ENCODE results near the gene CFAP77. TPM values are rescaled to one million over a fixed set of nuclear protein-coding genes. Genes with fewer than 3 reads are reported as not detected.

CFAP77 gene
- total RNA-seq, 1 experiment from 2014 or later: not detected

GRCh38 chr9:132424857-132425674, 15.1 kb downstream of the CFAP77 start:
- Histone ChIP-seq H4K20me1 (ENCODE audit: insufficient read depth, low read depth, low read length) (no peaks in the 10 kb centered on the region), H3K9me3 (ENCODE audit: low read length) (no peaks in the 10 kb centered on the region), H3K27me3 (ENCODE audit: low read length) (no peaks in the 10 kb centered on the region), H3K4me1 (ENCODE audit: low read length) (peaks cover 42% of the 10 kb centered on the region), H3K36me3 (ENCODE audit: insufficient read depth, low read length) (no peaks in the 10 kb centered on the region), H3K9me2 (replicated peaks; ENCODE audit: insufficient read depth, low read length) (no peaks in the 10 kb centered on the region), H2AFZ (ENCODE audit: low read length) (no peak overlapping the region), H3K4me3 (ENCODE audit: low read length) (no peak overlapping the region), H3K4me2 (ENCODE audit: low read depth, low read length, poor library complexity, severe bottlenecking) (no peak overlapping the region), H3K9ac (ENCODE audit: low read length) (no peak overlapping the region), H3K79me2 (ENCODE audit: low read length) (no peaks in the 10 kb centered on the region), H3K27ac (ENCODE audit: low read length) (no peak overlapping the region)
- DNase-seq: no peak

DNA sequence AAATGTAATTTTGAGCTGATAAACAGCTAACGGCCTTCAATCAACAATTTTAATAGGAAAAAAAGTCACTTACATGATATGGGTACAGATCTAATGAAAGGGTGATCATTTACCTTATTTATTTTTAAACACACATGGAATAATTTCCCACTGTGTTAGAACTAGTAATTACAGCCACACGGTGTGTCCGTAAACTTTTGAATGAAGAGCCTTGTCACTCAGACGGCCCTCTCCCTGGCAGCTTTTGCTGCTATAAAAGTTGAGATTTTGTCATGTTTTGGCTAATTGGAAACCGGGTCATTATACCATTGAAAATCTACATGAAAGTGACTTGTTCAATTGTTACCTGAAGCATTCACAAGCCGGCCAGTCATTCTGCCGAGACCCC, 15.7 kb downstream of the CFAP77 start:
- no peaks in the 10 kb centered on the region for H3K79me2 ChIP-seq (ENCODE audit: low read length)
- no peak overlapping the region for H2AFZ ChIP-seq (ENCODE audit: low read length)
- H4K20me1 ChIP-seq (ENCODE audit: insufficient read depth, low read depth, low read length): no peaks in the 10 kb centered on the region
- H3K4me1 ChIP-seq (ENCODE audit: low read length): peaks cover 48% of the 10 kb centered on the region
- H3K9me2 ChIP-seq (replicated peaks; ENCODE audit: insufficient read depth, low read length): no peaks in the 10 kb centered on the region
- DNase-seq: no peak
- no peaks in the 10 kb centered on the region for H3K36me3 ChIP-seq (ENCODE audit: insufficient read depth, low read length)
- no peak overlapping the region for H3K4me3 ChIP-seq (ENCODE audit: low read length)
- H3K4me2 ChIP-seq (ENCODE audit: low read depth, low read length, poor library complexity, severe bottlenecking): no peak overlapping the region
- H3K9ac ChIP-seq (ENCODE audit: low read length): no peak overlapping the region
- H3K27me3 ChIP-seq (ENCODE audit: low read length): no peaks in the 10 kb centered on the region
- no peak overlapping the region for H3K27ac ChIP-seq (ENCODE audit: low read length)
- H3K9me3 ChIP-seq (ENCODE audit: low read length): no peaks in the 10 kb centered on the region

GRCh38 chr9:132426639-132427414, 16.8 kb downstream of the CFAP77 start:
- no peak for DNase-seq
- Histone ChIP-seq H3K4me3 (ENCODE audit: low read length) (no peak overlapping the region), H3K9me2 (replicated peaks; ENCODE audit: insufficient read depth, low read length) (no peaks in the 10 kb centered on the region), H4K20me1 (ENCODE audit: insufficient read depth, low read depth, low read length) (no peaks in the 10 kb centered on the region), H3K4me2 (ENCODE audit: low read depth, low read length, poor library complexity, severe bottlenecking) (no peak overlapping the region), H3K27ac (ENCODE audit: low read length) (no peak overlapping the region), H3K79me2 (ENCODE audit: low read length) (no peaks in the 10 kb centered on the region), H3K27me3 (ENCODE audit: low read length) (no peaks in the 10 kb centered on the region), H3K9ac (ENCODE audit: low read length) (no peak overlapping the region), H3K9me3 (ENCODE audit: low read length) (no peaks in the 10 kb centered on the region), H3K36me3 (ENCODE audit: insufficient read depth, low read length) (no peaks in the 10 kb centered on the region), H3K4me1 (ENCODE audit: low read length) (peaks cover 43% of the 10 kb centered on the region), H2AFZ (ENCODE audit: low read length) (no peak overlapping the region)

GRCh38 chr9:132430998-132431397, 21.0 kb downstream of the CFAP77 start:
- no peak overlapping the region for H3K4me2 ChIP-seq (ENCODE audit: low read depth, low read length, poor library complexity, severe bottlenecking)
- no peak overlapping the region for H3K9ac ChIP-seq (ENCODE audit: low read length)
- H3K36me3 ChIP-seq (ENCODE audit: insufficient read depth, low read length): no peaks in the 10 kb centered on the region
- no peak overlapping the region for H2AFZ ChIP-seq (ENCODE audit: low read length)
- no peaks in the 10 kb centered on the region for H4K20me1 ChIP-seq (ENCODE audit: insufficient read depth, low read depth, low read length)
- no peaks in the 10 kb centered on the region for H3K9me3 ChIP-seq (ENCODE audit: low read length)
- no peak overlapping the region for H3K4me3 ChIP-seq (ENCODE audit: low read length)
- no peaks in the 10 kb centered on the region for H3K9me2 ChIP-seq (replicated peaks; ENCODE audit: insufficient read depth, low read length)
- H3K79me2 ChIP-seq (ENCODE audit: low read length): no peaks in the 10 kb centered on the region
- no peak overlapping the region for H3K27ac ChIP-seq (ENCODE audit: low read length)
- DNase-seq: no peak
- H3K27me3 ChIP-seq (ENCODE audit: low read length): no peaks in the 10 kb centered on the region
- peaks cover 13% of the 10 kb centered on the region for H3K4me1 ChIP-seq (ENCODE audit: low read length)

- Histone ChIP-seq H3K9me3 (ENCODE audit: low read length) (no peaks in the 10 kb centered on the region), H3K27ac (ENCODE audit: low read length) (no peak overlapping the region), H3K4me3 (ENCODE audit: low read length) (no peak overlapping the region), H3K4me1 (ENCODE audit: low read length) (peaks cover 11% of the 10 kb centered on the region), H3K9me2 (replicated peaks; ENCODE audit: insufficient read depth, low read length) (no peaks in the 10 kb centered on the region), H3K79me2 (ENCODE audit: low read length) (no peaks in the 10 kb centered on the region), H3K4me2 (ENCODE audit: low read depth, low read length, poor library complexity, severe bottlenecking) (no peak overlapping the region), H4K20me1 (ENCODE audit: insufficient read depth, low read depth, low read length) (no peaks in the 10 kb centered on the region), H3K36me3 (ENCODE audit: insufficient read depth, low read length) (no peaks in the 10 kb centered on the region), H3K27me3 (ENCODE audit: low read length) (no peaks in the 10 kb centered on the region), H2AFZ (ENCODE audit: low read length) (no peak overlapping the region), H3K9ac (ENCODE audit: low read length) (no peak overlapping the region)
- no peak for DNase-seq
Observed at GRCh38 chr9:132434881-132435280, 24.9 kb downstream of the CFAP77 start.

GRCh38 chr9:132439153-132439552, 29.1 kb downstream of the CFAP77 start:
- H3K36me3 ChIP-seq (ENCODE audit: insufficient read depth, low read length): no peaks in the 10 kb centered on the region
- H3K4me3 ChIP-seq (ENCODE audit: low read length): no peak overlapping the region
- no peak overlapping the region for H2AFZ ChIP-seq (ENCODE audit: low read length)
- no peak overlapping the region for H3K9ac ChIP-seq (ENCODE audit: low read length)
- no peak overlapping the region for H3K27ac ChIP-seq (ENCODE audit: low read length)
- no peaks in the 10 kb centered on the region for H3K79me2 ChIP-seq (ENCODE audit: low read length)
- no peaks in the 10 kb centered on the region for H3K4me1 ChIP-seq (ENCODE audit: low read length)
- H4K20me1 ChIP-seq (ENCODE audit: insufficient read depth, low read depth, low read length): no peaks in the 10 kb centered on the region
- H3K27me3 ChIP-seq (ENCODE audit: low read length): no peaks in the 10 kb centered on the region
- H3K9me3 ChIP-seq (ENCODE audit: low read length): no peaks in the 10 kb centered on the region
- H3K4me2 ChIP-seq (ENCODE audit: low read depth, low read length, poor library complexity, severe bottlenecking): no peak overlapping the region
- H3K9me2 ChIP-seq (replicated peaks; ENCODE audit: insufficient read depth, low read length): no peaks in the 10 kb centered on the region
- no peak for DNase-seq

DNA sequence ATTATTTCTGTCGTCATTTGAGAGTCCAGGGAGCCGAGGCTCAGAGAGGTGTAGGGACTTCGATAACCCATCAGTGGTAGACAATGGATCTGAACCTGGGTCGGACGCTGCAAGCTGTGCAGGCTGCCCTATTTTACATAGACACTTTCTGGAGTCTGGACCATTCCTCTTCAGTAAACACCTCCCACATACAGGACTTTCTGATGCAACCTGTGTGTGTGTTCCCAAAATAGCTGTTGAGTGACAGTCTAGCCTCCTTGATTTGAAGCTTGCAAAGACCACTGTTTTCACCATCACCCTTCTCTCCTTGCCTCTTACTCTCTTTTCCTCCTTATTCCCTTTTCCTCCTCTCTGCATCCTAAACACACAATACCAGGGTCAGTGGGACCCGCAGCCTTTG, 30.7 kb downstream of the CFAP77 start:
- H3K4me1 ChIP-seq (ENCODE audit: low read length): no peaks in the 10 kb centered on the region
- H3K4me3 ChIP-seq (ENCODE audit: low read length): no peak overlapping the region
- H3K9me2 ChIP-seq (replicated peaks; ENCODE audit: insufficient read depth, low read length): no peaks in the 10 kb centered on the region
- no peak overlapping the region for H3K27ac ChIP-seq (ENCODE audit: low read length)
- no peak overlapping the region for H3K4me2 ChIP-seq (ENCODE audit: low read depth, low read length, poor library complexity, severe bottlenecking)
- H3K27me3 ChIP-seq (ENCODE audit: low read length): no peaks in the 10 kb centered on the region
- no peaks in the 10 kb centered on the region for H3K36me3 ChIP-seq (ENCODE audit: insufficient read depth, low read length)
- no peak overlapping the region for H3K9ac ChIP-seq (ENCODE audit: low read length)
- no peak overlapping the region for H2AFZ ChIP-seq (ENCODE audit: low read length)
- no peaks in the 10 kb centered on the region for H3K9me3 ChIP-seq (ENCODE audit: low read length)
- H3K79me2 ChIP-seq (ENCODE audit: low read length): no peaks in the 10 kb centered on the region
- DNase-seq: no peak
- no peaks in the 10 kb centered on the region for H4K20me1 ChIP-seq (ENCODE audit: insufficient read depth, low read depth, low read length)

DNA sequence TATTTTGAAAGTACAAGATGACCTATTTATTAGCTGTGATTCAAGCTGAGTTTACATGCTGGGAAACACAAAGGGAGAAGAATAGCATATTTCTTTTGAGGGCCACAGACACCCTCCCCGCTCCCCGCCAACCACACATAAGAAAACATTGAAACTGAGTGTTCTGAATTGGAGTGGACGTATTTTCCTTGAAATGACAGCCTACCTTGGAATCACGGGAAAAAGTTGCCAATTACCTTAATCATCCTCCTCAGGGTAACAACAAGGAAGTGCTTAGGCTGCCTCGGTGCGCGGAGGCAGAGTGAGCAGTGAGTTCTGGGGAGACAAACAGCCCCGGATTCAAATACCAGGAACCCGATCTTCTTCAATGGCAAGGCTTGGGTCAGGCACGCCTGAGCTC, 31.4 kb downstream of the CFAP77 start:
- no peak overlapping the region for H2AFZ ChIP-seq (ENCODE audit: low read length)
- no peak overlapping the region for H3K9ac ChIP-seq (ENCODE audit: low read length)
- no peaks in the 10 kb centered on the region for H3K27me3 ChIP-seq (ENCODE audit: low read length)
- no peaks in the 10 kb centered on the region for H3K36me3 ChIP-seq (ENCODE audit: insufficient read depth, low read length)
- no peaks in the 10 kb centered on the region for H3K9me2 ChIP-seq (replicated peaks; ENCODE audit: insufficient read depth, low read length)
- no peak overlapping the region for H3K4me2 ChIP-seq (ENCODE audit: low read depth, low read length, poor library complexity, severe bottlenecking)
- no peaks in the 10 kb centered on the region for H3K4me1 ChIP-seq (ENCODE audit: low read length)
- H3K4me3 ChIP-seq (ENCODE audit: low read length): no peak overlapping the region
- DNase-seq: no peak
- H3K27ac ChIP-seq (ENCODE audit: low read length): no peak overlapping the region
- H3K79me2 ChIP-seq (ENCODE audit: low read length): no peaks in the 10 kb centered on the region
- no peaks in the 10 kb centered on the region for H3K9me3 ChIP-seq (ENCODE audit: low read length)
- no peaks in the 10 kb centered on the region for H4K20me1 ChIP-seq (ENCODE audit: insufficient read depth, low read depth, low read length)

All from Karpas-422 (cell line).